ENCODE data around the gene IRX6.

GRCh38 chr16:55280587-55280986 lies 43.4 kb upstream of the IRX6 start:
- TF ChIP-seq CTCF (optimal IDR thresholded peaks at IDR 0.05 in 1 of 3, IDR thresholded peaks at IDR 0.05 in 1 of 3, conservative IDR thresholded peaks at IDR 0.05 in 1 of 3; ENCODE audit: extremely low read depth in 1 of 3, insufficient read depth in 2 of 3, low read length in 3 of 3) (no peak), EZH2 (IDR thresholded peaks at IDR 0.05; ENCODE audit: low read length) (no peak)

Data from keratinocyte (primary cell).